Measurements from ENCODE around the gene FAM83F. TPM values are rescaled to one million over a fixed set of nuclear protein-coding genes. Genes with fewer than 3 reads are reported as not detected.

Gene FAM83F
- total RNA-seq, 2 experiments from 2014 or later: not detected

- H3K9me3 ChIP-seq (ENCODE audit: low read length): no peaks in the 10 kb centered on the region
- H4K20me1 ChIP-seq (ENCODE audit: insufficient read depth, low read length): no peaks in the 10 kb centered on the region
- no peaks in the 10 kb centered on the region for H3K36me3 ChIP-seq (ENCODE audit: insufficient read depth, low read length)
- intact Hi-C loops (cut with micrococcal nuclease; ENCODE audit: unreplicated experiment): no loop called here
- no peak for DNase-seq (ENCODE audit: low spot score)
- H3K27ac ChIP-seq (ENCODE audit: low read depth, low read length, poor library complexity, severe bottlenecking): no peak overlapping the region
- H3K9me2 ChIP-seq (ENCODE audit: insufficient read depth, low read length): no peaks in the 10 kb centered on the region
- ChIA-PET POLR2A (no interaction called here), CTCF (ENCODE audit: unreplicated experiment) (no interaction called here)
- no peak overlapping the region for H3K4me3 ChIP-seq (ENCODE audit: low read depth, low read length, poor library complexity, severe bottlenecking)
- H2AFZ ChIP-seq (ENCODE audit: low read length): no peak overlapping the region
- TF ChIP-seq EZH2phosphoT487 (IDR thresholded peaks at IDR 0.05; ENCODE audit: borderline replicate concordance, low read depth, low read length): no peak
- TF ChIP-seq, protein P1, sequence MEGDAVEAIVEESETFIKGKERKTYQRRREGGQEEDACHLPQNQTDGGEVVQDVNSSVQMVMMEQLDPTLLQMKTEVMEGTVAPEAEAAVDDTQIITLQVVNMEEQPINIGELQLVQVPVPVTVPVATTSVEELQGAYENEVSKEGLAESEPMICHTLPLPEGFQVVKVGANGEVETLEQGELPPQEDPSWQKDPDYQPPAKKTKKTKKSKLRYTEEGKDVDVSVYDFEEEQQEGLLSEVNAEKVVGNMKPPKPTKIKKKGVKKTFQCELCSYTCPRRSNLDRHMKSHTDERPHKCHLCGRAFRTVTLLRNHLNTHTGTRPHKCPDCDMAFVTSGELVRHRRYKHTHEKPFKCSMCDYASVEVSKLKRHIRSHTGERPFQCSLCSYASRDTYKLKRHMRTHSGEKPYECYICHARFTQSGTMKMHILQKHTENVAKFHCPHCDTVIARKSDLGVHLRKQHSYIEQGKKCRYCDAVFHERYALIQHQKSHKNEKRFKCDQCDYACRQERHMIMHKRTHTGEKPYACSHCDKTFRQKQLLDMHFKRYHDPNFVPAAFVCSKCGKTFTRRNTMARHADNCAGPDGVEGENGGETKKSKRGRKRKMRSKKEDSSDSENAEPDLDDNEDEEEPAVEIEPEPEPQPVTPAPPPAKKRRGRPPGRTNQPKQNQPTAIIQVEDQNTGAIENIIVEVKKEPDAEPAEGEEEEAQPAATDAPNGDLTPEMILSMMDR (conservative IDR thresholded peaks at IDR 0.05; ENCODE audit: low read length): no peak
- H3K79me2 ChIP-seq (ENCODE audit: insufficient read depth, low read depth, low read length): peaks cover 8% of the 10 kb centered on the region; the same call in 1 of the 2 replicates
- no TSS peak for BruUV-seq (replicated peaks)
- no peak overlapping the region for H3K4me2 ChIP-seq (ENCODE audit: low read length)
- H3K4me1 ChIP-seq (ENCODE audit: insufficient read depth, low read length, poor library complexity, severe bottlenecking): peaks cover 4% of the 10 kb centered on the region
These were observed 94.1 kb downstream of the FAM83F start for GRCh38 chr22:40088818-40089217.

Other genes with a start within 250 kb of the FAM83F start
- not detected in 2 replicates for gene ENTHD1, start 101.2 kb upstream of the FAM83F start, total RNA-seq (2014; rRNA removed; shearing (Covaris generic))
- not detected in 2 replicates for gene ENTHD1, start 101.2 kb upstream of the FAM83F start, total RNA-seq (2022)
- 0.08 TPM in 1 of 2 replicates, not detected in the other for gene GRAP2, start 93.9 kb upstream of the FAM83F start, total RNA-seq (2014; rRNA removed; shearing (Covaris generic))
- gene GRAP2, start 93.9 kb upstream of the FAM83F start, total RNA-seq (2022): not detected in 2 replicates
- gene TMA7B, start 34.6 kb upstream of the FAM83F start, total RNA-seq (2014; rRNA removed; shearing (Covaris generic)): not detected in 2 replicates
- not detected in 2 replicates for gene TMA7B, start 34.6 kb upstream of the FAM83F start, total RNA-seq (2022)
- gene TNRC6B, start 183.0 kb downstream of the FAM83F start, total RNA-seq (2014; rRNA removed; shearing (Covaris generic)): 28.4 and 37.0 TPM in 2 replicates
- 55.5 and 63.7 TPM in 2 replicates for gene TNRC6B, start 183.0 kb downstream of the FAM83F start, total RNA-seq (2022)

Data from OCI-LY7 (cell line).